H1 (cell line): ENCODE results near the gene C3AR1.
"Not testable (repeated sequence)": the region's sequence is repeated elsewhere in the genome, so short reads cannot be mapped to it uniquely, and the experiment has no call there.

Experiments
- EZH2 ChIP-seq: fragments of 200-600 bp; sonication (generic); IDR thresholded peaks from 2 replicates; pipeline ENCODE4 v1.7.1; 2012; ENCODE audit warnings: low read depth, mild to moderate bottlenecking, moderate library complexity, low read length, inconsistent platforms; ENCODE audit not compliant: severe bottlenecking
- GTF2F1 ChIP-seq: IDR thresholded peaks from 2 replicates; pipeline ENCODE4 v1.6.1; 2012; ENCODE audit warnings: low read depth, low read length, improper control_type of control experiment, borderline replicate concordance
- HDAC2 ChIP-seq, 2 experiments: fragments of 300-600 bp in 1 of 2; sonication (generic) in 1 of 2; IDR thresholded peaks; 2 replicates each; pipeline ENCODE4 v1.6.1; 2011 to 2012; ENCODE audit warnings: low read depth in 2 of 2, low read length in 2 of 2, mild to moderate bottlenecking in 2 of 2, moderate library complexity in 2 of 2, borderline replicate concordance in 1 of 2, inconsistent platforms in 1 of 2
- JUND ChIP-seq: IDR thresholded peaks from 2 replicates; pipeline ENCODE4 v1.6.1; 2011; ENCODE audit warnings: mild to moderate bottlenecking, improper control_type of control experiment, low read length
- KDM1A ChIP-seq: fragments of 200-600, 300-600 bp; sonication (generic); IDR thresholded peaks from 2 replicates; pipeline ENCODE4 v1.7.1; 2016; ENCODE audit warnings: mild to moderate bottlenecking, low read length, borderline replicate concordance
- NRF1 ChIP-seq: IDR thresholded peaks from 2 replicates; pipeline ENCODE4 v1.6.1; 2011; ENCODE audit warnings: mild to moderate bottlenecking, low read depth, low read length, improper control_type of control experiment
- POLR2A ChIP-seq, 2 experiments: IDR thresholded peaks; 1 replicate in 1 of 2; 2 replicates in 1 of 2; pipeline ENCODE4 v1.6.1; 2011; ENCODE audit warnings: low read depth in 2 of 2, low read length in 2 of 2, mild to moderate bottlenecking in 2 of 2; ENCODE audit errors: control extremely low read depth in 1 of 2
- POLR2AphosphoS5 ChIP-seq: IDR thresholded peaks from 2 replicates; pipeline ENCODE4 v1.6.1; 2011; ENCODE audit warnings: low read depth, low read length
- RAD21 ChIP-seq, 2 experiments: IDR thresholded peaks in 1 of 2; conservative IDR thresholded peaks in 1 of 2; 2 replicates each; pipeline ENCODE4 v1.6.1; 2011; ENCODE audit warnings: low read depth in 2 of 2, low read length in 2 of 2, improper control_type of control experiment in 1 of 2, inconsistent platforms in 1 of 2, mild to moderate bottlenecking in 1 of 2, moderate library complexity in 1 of 2
- RFX5 ChIP-seq: IDR thresholded peaks from 2 replicates; pipeline ENCODE4 v1.6.1; 2011; ENCODE audit warnings: low read depth, low read length, improper control_type of control experiment, borderline replicate concordance
- TBP ChIP-seq: IDR thresholded peaks from 2 replicates; pipeline ENCODE4 v1.6.1; 2011; ENCODE audit warnings: low read depth, low read length, improper control_type of control experiment
- TF ChIP-seq, protein P1 (sequence below), 3 experiments: IDR thresholded peaks; 1 replicate in 2 of 3; 2 replicates in 1 of 3; pipeline versions ENCODE4 v1.5.1 to v1.6.1; 2011; ENCODE audit warnings: low read length in 3 of 3, mild to moderate bottlenecking in 3 of 3, inconsistent platforms in 2 of 3, low read depth in 1 of 3, moderate library complexity in 1 of 3; ENCODE audit not compliant: insufficient read depth in 1 of 3; ENCODE audit errors: control extremely low read depth in 1 of 3

- TF ChIP-seq, protein P1, sequence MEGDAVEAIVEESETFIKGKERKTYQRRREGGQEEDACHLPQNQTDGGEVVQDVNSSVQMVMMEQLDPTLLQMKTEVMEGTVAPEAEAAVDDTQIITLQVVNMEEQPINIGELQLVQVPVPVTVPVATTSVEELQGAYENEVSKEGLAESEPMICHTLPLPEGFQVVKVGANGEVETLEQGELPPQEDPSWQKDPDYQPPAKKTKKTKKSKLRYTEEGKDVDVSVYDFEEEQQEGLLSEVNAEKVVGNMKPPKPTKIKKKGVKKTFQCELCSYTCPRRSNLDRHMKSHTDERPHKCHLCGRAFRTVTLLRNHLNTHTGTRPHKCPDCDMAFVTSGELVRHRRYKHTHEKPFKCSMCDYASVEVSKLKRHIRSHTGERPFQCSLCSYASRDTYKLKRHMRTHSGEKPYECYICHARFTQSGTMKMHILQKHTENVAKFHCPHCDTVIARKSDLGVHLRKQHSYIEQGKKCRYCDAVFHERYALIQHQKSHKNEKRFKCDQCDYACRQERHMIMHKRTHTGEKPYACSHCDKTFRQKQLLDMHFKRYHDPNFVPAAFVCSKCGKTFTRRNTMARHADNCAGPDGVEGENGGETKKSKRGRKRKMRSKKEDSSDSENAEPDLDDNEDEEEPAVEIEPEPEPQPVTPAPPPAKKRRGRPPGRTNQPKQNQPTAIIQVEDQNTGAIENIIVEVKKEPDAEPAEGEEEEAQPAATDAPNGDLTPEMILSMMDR (IDR thresholded peaks at IDR 0.05; ENCODE audit: control extremely low read depth in 1 of 3, insufficient read depth in 1 of 3, low read depth in 1 of 3, low read length in 3 of 3): not testable (repeated sequence)
- TF ChIP-seq POLR2AphosphoS5; KDM1A; RAD21 (IDR thresholded peaks at IDR 0.05 in 1 of 2, conservative IDR thresholded peaks at IDR 0.05 in 1 of 2; ENCODE audit: low read depth in 2 of 2, low read length in 2 of 2); TBP; JUND; GTF2F1; EZH2; HDAC2 (IDR thresholded peaks at IDR 0.05; ENCODE audit: borderline replicate concordance in 1 of 2, low read depth in 2 of 2, low read length in 2 of 2); POLR2A (IDR thresholded peaks at IDR 0.05; ENCODE audit: control extremely low read depth in 1 of 2, low read depth in 2 of 2, low read length in 2 of 2); NRF1; RFX5: not testable (repeated sequence)
Observed at GRCh38 chr12:8071820-8072219, 5.7 kb upstream of the C3AR1 start.
